Loucy (cell line): Measurements from ENCODE around the gene SGPP1.

ENCODE experiments used
- H2AFZ ChIP-seq: fragments of 200-600 bp; sonication (generic); 2 replicates; pipeline ENCODE4 v1.6.0; 2016; ENCODE audit warnings: antibody characterized with exemption, mild to moderate bottlenecking, low read length, moderate library complexity
- H3F3A ChIP-seq: fragments of 200-600 bp; 2 replicates; pipeline ENCODE4 v1.6.0; 2016; ENCODE audit warnings: antibody characterized with exemption, low read depth, mild to moderate bottlenecking
- H3K27me3 ChIP-seq: fragments of 200-600 bp; sonication (generic); 2 replicates; pipeline ENCODE4 v1.6.1; 2014; ENCODE audit warnings: low read length, mild to moderate bottlenecking; ENCODE audit not compliant: insufficient read depth, poor library complexity, severe bottlenecking
- H3K36me3 ChIP-seq: fragments of 200-600 bp; sonication (generic); 2 replicates; pipeline ENCODE4 v1.6.1; 2016; ENCODE audit warnings: low read length; ENCODE audit not compliant: insufficient read depth
- H3K4me1 ChIP-seq: fragments of 200-600 bp; sonication (generic); 2 replicates; pipeline ENCODE4 v1.5.1; 2014; ENCODE audit warnings: low read length, mild to moderate bottlenecking; ENCODE audit not compliant: insufficient read depth, poor library complexity, severe bottlenecking
- H3K4me2 ChIP-seq: fragments of 200-600 bp; sonication (generic); 2 replicates; pipeline ENCODE4 v1.6.0; 2014; ENCODE audit warnings: antibody characterized with exemption, low read length, low read depth, mild to moderate bottlenecking; ENCODE audit not compliant: poor library complexity, severe bottlenecking
- H3K4me3 ChIP-seq: fragments of 200-600 bp; sonication (generic); 2 replicates; pipeline ENCODE4 v1.5.1; 2014; ENCODE audit warnings: low read length, mild to moderate bottlenecking, mixed read lengths; ENCODE audit not compliant: poor library complexity, severe bottlenecking
- H3K79me2 ChIP-seq: fragments of 200-600 bp; sonication (generic); 2 replicates; pipeline ENCODE4 v1.6.1; 2014; ENCODE audit warnings: low read length; ENCODE audit not compliant: insufficient read depth
- H3K9ac ChIP-seq: fragments of 200-600 bp; sonication (generic); 2 replicates; pipeline ENCODE4 v1.6.0; 2014; ENCODE audit warnings: mild to moderate bottlenecking, low read depth, low read length, moderate library complexity; ENCODE audit not compliant: poor library complexity, severe bottlenecking
- H3K9me2 ChIP-seq: fragments of 200-600 bp; sonication (generic); replicated peaks from 2 replicates; pipeline ENCODE4 v1.6.1; 2016; ENCODE audit warnings: low read depth, low read length, mixed read lengths
- H3K9me3 ChIP-seq: fragments of 200-600 bp; sonication (generic); 2 replicates; pipeline ENCODE4 v1.6.1; 2014; ENCODE audit warnings: mild to moderate bottlenecking, antibody characterized with exemption, low read length, low read depth; ENCODE audit not compliant: insufficient read depth
- H4K20me1 ChIP-seq: fragments of 200-600 bp; sonication (generic); 2 replicates; pipeline ENCODE4 v1.6.0; 2014; ENCODE audit warnings: antibody characterized with exemption, low read length, mild to moderate bottlenecking; ENCODE audit not compliant: insufficient read depth, poor library complexity, severe bottlenecking
- EZH2phosphoT487 ChIP-seq: fragments of 200-600 bp; IDR thresholded peaks from 2 replicates; pipeline ENCODE4 v1.6.1; 2018; ENCODE audit warnings: antibody characterized with exemption, mild to moderate bottlenecking, moderate library complexity, borderline replicate concordance
- TF ChIP-seq, protein P1 (sequence below): fragments of 200-600 bp; sonication (generic); conservative IDR thresholded peaks from 2 replicates; pipeline ENCODE4 v1.5.1; 2014; ENCODE audit warnings: mild to moderate bottlenecking, antibody characterized with exemption, low read length

The SGPP1 gene, protein sequence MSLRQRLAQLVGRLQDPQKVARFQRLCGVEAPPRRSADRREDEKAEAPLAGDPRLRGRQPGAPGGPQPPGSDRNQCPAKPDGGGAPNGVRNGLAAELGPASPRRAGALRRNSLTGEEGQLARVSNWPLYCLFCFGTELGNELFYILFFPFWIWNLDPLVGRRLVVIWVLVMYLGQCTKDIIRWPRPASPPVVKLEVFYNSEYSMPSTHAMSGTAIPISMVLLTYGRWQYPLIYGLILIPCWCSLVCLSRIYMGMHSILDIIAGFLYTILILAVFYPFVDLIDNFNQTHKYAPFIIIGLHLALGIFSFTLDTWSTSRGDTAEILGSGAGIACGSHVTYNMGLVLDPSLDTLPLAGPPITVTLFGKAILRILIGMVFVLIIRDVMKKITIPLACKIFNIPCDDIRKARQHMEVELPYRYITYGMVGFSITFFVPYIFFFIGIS

DNA sequence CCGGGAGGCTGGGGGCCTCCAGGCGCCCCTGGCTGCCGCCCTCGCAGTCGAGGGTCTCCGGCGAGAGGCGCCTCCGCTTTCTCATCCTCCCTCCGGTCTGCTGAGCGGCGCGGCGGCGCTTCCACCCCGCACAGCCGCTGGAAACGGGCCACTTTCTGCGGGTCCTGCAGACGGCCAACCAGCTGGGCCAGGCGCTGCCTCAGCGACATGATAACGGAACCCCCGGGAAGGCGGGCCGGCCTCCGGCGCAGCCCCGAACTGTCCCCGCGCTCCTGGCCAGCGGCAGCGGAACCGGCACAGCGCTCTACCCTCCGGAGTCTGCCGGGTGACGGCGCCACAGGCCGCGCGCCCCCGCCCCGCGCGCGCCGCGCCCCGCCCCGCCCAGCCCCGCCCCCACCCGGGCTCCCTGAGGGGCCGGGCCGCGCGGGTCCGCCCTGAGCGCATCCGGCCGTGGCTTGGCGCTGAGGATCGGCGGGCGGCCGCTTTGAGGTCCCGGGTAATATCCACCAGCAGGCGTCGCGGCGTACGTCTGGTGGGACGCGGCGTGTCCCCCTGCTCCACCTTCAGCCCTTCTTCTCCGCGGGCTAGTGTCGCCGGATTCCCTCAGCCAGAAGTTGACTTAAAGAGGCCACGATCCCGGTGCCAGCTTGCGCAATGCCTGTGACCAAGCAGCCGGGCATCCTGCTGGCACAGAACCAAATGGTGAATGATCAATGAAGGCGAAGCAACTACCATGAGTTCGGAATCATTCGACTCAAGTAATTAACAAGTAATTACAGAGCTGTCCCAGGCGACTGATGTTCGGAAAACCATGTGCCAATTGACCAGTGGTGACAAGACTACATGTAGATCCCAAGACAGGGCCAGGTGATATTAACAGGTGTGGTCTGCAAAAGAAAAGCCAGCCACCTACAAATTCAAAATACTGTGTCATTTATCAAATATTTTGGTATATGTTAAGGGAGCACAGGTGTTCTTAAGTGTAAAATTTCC is at the start of gene SGPP1:
TSS of gene SGPP1 (minus strand) at position 330 of the 993 bp plus-strand sequence. CDS start at position 209, 121 bp downstream.
- TF ChIP-seq, protein P1, sequence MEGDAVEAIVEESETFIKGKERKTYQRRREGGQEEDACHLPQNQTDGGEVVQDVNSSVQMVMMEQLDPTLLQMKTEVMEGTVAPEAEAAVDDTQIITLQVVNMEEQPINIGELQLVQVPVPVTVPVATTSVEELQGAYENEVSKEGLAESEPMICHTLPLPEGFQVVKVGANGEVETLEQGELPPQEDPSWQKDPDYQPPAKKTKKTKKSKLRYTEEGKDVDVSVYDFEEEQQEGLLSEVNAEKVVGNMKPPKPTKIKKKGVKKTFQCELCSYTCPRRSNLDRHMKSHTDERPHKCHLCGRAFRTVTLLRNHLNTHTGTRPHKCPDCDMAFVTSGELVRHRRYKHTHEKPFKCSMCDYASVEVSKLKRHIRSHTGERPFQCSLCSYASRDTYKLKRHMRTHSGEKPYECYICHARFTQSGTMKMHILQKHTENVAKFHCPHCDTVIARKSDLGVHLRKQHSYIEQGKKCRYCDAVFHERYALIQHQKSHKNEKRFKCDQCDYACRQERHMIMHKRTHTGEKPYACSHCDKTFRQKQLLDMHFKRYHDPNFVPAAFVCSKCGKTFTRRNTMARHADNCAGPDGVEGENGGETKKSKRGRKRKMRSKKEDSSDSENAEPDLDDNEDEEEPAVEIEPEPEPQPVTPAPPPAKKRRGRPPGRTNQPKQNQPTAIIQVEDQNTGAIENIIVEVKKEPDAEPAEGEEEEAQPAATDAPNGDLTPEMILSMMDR: peak; percentile 31
- no peak for TF ChIP-seq EZH2phosphoT487
- H3K36me3 ChIP-seq: no peaks in the 10 kb centered on the region
- peak within 1 kb of the TSS; percentile 77 for H3K4me3 ChIP-seq
- H3K9me2 ChIP-seq: no peaks in the 10 kb centered on the region
- peak within 1 kb of the TSS; percentile 79 for H3K4me2 ChIP-seq
- peaks cover 35% of the 10 kb centered on the region for H3K4me1 ChIP-seq
- peaks cover 44% of the 10 kb centered on the region for H3K79me2 ChIP-seq
- H3F3A ChIP-seq: no peaks in the 10 kb centered on the region
- H3K9me3 ChIP-seq: no peaks in the 10 kb centered on the region
- no peaks in the 10 kb centered on the region for H3K27me3 ChIP-seq
- peaks cover 10% of the 10 kb centered on the region for H4K20me1 ChIP-seq
- peak within 1 kb of the TSS; percentile 68 for H3K9ac ChIP-seq
- H2AFZ ChIP-seq: peak within 1 kb of the TSS; percentile 94

DNA sequence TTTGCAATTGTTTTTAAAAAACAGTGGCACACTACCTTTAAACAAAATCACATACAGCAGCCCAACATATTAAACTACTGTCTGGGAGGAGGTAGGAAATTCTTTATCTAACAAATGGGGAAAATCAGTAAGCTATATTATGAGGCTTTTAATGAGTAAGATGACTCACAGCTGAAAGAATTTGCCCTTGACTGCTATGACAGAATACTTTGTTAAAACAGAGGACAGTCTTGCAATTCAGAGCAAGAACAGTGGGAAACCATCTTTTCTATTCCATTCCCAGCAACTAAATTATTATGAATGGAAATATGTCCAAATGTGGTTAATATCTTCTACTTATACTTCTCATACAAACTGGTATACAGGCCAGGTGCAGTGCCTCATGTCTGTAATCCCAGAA is 49.2 kb upstream of the SGPP1 start:
- H3K9me3 ChIP-seq: no peaks in the 10 kb centered on the region
- H3F3A ChIP-seq: no peaks in the 10 kb centered on the region
- H4K20me1 ChIP-seq: no peaks in the 10 kb centered on the region
- H3K36me3 ChIP-seq: no peaks in the 10 kb centered on the region
- H3K79me2 ChIP-seq: no peaks in the 10 kb centered on the region
- H3K9me2 ChIP-seq: no peaks in the 10 kb centered on the region
- no peaks in the 10 kb centered on the region for H3K27me3 ChIP-seq
- H3K4me3 ChIP-seq: no peak overlapping the region
- H3K9ac ChIP-seq: no peak overlapping the region
- H2AFZ ChIP-seq: no peak overlapping the region
- H3K4me1 ChIP-seq: no peaks in the 10 kb centered on the region
- no peak overlapping the region for H3K4me2 ChIP-seq
- TF ChIP-seq, protein P1: no peak
- no peak for TF ChIP-seq EZH2phosphoT487

DNA sequence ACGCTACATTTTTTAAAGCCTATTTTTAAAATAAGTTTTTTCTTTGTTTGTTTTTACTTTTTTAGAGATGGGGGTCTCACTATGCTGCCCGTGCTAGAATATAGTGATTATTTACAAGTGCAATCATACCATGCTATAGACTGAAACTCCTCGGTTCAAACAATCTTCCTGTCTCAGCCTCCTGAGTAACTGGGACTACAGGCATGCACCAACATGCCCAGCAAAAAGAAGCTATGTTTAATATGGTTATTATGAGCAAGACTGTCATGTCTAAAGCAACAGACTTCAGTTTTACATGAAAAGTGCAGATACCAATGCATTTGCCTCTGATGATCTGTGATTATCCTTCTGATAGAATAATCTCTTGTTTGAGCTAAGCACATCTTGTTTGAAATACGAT is 45.6 kb upstream of the SGPP1 start:
- H3K4me1 ChIP-seq: no peaks in the 10 kb centered on the region
- no peaks in the 10 kb centered on the region for H3K36me3 ChIP-seq
- H3K4me2 ChIP-seq: no peak overlapping the region
- no peak overlapping the region for H3K4me3 ChIP-seq
- H3F3A ChIP-seq: no peaks in the 10 kb centered on the region
- H3K9ac ChIP-seq: no peak overlapping the region
- H3K79me2 ChIP-seq: no peaks in the 10 kb centered on the region
- H4K20me1 ChIP-seq: no peaks in the 10 kb centered on the region
- H3K9me3 ChIP-seq: no peaks in the 10 kb centered on the region
- TF ChIP-seq, protein P1: no peak
- TF ChIP-seq EZH2phosphoT487: no peak
- no peak overlapping the region for H2AFZ ChIP-seq
- H3K27me3 ChIP-seq: no peaks in the 10 kb centered on the region
- no peaks in the 10 kb centered on the region for H3K9me2 ChIP-seq
